ENCODE measurements around the gene GHR.

GHR gene

GRCh38 chr5:42641336-42642005 is 218.2 kb downstream of the GHR start:
- Histone ChIP-seq H3K4me1 (ENCODE audit: control insufficient read depth in 2 of 2, insufficient read depth in 1 of 2, low read depth in 1 of 2, low read length in 2 of 2) (no peaks in the 10 kb centered on the region), H3K36me3 (replicated peaks in 1 of 2; ENCODE audit: control insufficient read depth in 2 of 2, insufficient read depth in 2 of 2, low read length in 2 of 2) (no peaks in the 10 kb centered on the region), H3K4ac (ENCODE audit: low read length) (no peak overlapping the region), H4K91ac (ENCODE audit: low read depth, low read length, poor library complexity) (no peak overlapping the region), H3K4me2 (ENCODE audit: insufficient read depth, low read length, poor library complexity, severe bottlenecking) (no peak overlapping the region), H3K23ac (ENCODE audit: low read depth, low read length, poor library complexity) (no peak overlapping the region), H3K4me3 (ENCODE audit: low read length in 2 of 2) (no peak overlapping the region), H3K9me3 (replicated peaks in 1 of 2; ENCODE audit: control insufficient read depth in 2 of 2, insufficient read depth in 1 of 2, low read depth in 1 of 2, low read length in 2 of 2) (no peaks in the 10 kb centered on the region), H3K79me1 (ENCODE audit: low read depth, low read length) (no peaks in the 10 kb centered on the region), H3K9ac (ENCODE audit: low read depth, low read length, poor library complexity) (no peak overlapping the region), H4K8ac (ENCODE audit: low read depth, low read length) (no peak overlapping the region), H2BK12ac (ENCODE audit: low read length) (no peak overlapping the region), H2BK5ac (ENCODE audit: low read length) (no peak overlapping the region), H2AK5ac (ENCODE audit: low read depth, low read length) (no peak overlapping the region), H2BK15ac (ENCODE audit: low read length) (no peak overlapping the region), H2BK120ac (ENCODE audit: low read depth, low read length) (no peak overlapping the region), H3K14ac (ENCODE audit: low read length) (no peak overlapping the region), H2AFZ (ENCODE audit: low read length) (no peak overlapping the region), H3K18ac (ENCODE audit: low read length) (no peak overlapping the region), H3K27me3 (ENCODE audit: control insufficient read depth in 3 of 3, insufficient read depth in 3 of 3, low read depth in 1 of 3, low read length in 3 of 3) (no peaks in the 10 kb centered on the region), H3K27ac (replicated peaks; ENCODE audit: low read length) (no peak overlapping the region)
- WGBS, 2 donors (ENCODE audit: extremely low coverage in 2 of 2, insufficient read length in 2 of 2, insufficient replicate concordance in 1 of 2): no CpG with 5 or more reads among the region's 4 CpGs
- no peak for DNase-seq (ENCODE audit: low spot score)

- Histone ChIP-seq H3K36me3 (replicated peaks in 1 of 2; ENCODE audit: control insufficient read depth in 2 of 2, insufficient read depth in 2 of 2, low read length in 2 of 2) (no peaks in the 10 kb centered on the region), H2BK5ac (ENCODE audit: low read length) (no peak overlapping the region), H3K79me1 (ENCODE audit: low read depth, low read length) (no peaks in the 10 kb centered on the region), H2AFZ (ENCODE audit: low read length) (no peak overlapping the region), H2BK15ac (ENCODE audit: low read length) (no peak overlapping the region), H3K4me3 (ENCODE audit: low read length in 2 of 2) (no peak overlapping the region), H3K14ac (ENCODE audit: low read length) (no peak overlapping the region), H3K27me3 (ENCODE audit: control insufficient read depth in 3 of 3, insufficient read depth in 3 of 3, low read depth in 1 of 3, low read length in 3 of 3) (no peaks in the 10 kb centered on the region), H4K91ac (ENCODE audit: low read depth, low read length, poor library complexity) (no peak overlapping the region), H2BK12ac (ENCODE audit: low read length) (no peak overlapping the region), H3K4me1 (ENCODE audit: control insufficient read depth in 2 of 2, insufficient read depth in 1 of 2, low read depth in 1 of 2, low read length in 2 of 2) (no peaks in the 10 kb centered on the region), H2BK120ac (ENCODE audit: low read depth, low read length) (no peak overlapping the region), H4K8ac (ENCODE audit: low read depth, low read length) (no peak overlapping the region), H3K4ac (ENCODE audit: low read length) (no peak overlapping the region), H3K18ac (ENCODE audit: low read length) (no peak overlapping the region), H3K4me2 (ENCODE audit: insufficient read depth, low read length, poor library complexity, severe bottlenecking) (no peak overlapping the region), H3K23ac (ENCODE audit: low read depth, low read length, poor library complexity) (no peak overlapping the region), H2AK5ac (ENCODE audit: low read depth, low read length) (no peak overlapping the region), H3K9me3 (replicated peaks in 1 of 2; ENCODE audit: control insufficient read depth in 2 of 2, insufficient read depth in 1 of 2, low read depth in 1 of 2, low read length in 2 of 2) (no peaks in the 10 kb centered on the region), H3K27ac (replicated peaks; ENCODE audit: low read length) (no peak overlapping the region), H3K9ac (ENCODE audit: low read depth, low read length, poor library complexity) (no peak overlapping the region)
- no peak for DNase-seq (ENCODE audit: low spot score)
- WGBS, 2 donors (ENCODE audit: extremely low coverage in 2 of 2, insufficient read length in 2 of 2, insufficient replicate concordance in 1 of 2): no CpG with 5 or more reads among the region's 4 CpGs
Observed at GRCh38 chr5:42642006-42642405, 218.8 kb downstream of the GHR start.

- Histone ChIP-seq H3K36me3 (replicated peaks in 1 of 2; ENCODE audit: control insufficient read depth in 2 of 2, insufficient read depth in 2 of 2, low read length in 2 of 2) (no peaks in the 10 kb centered on the region), H3K27me3 (ENCODE audit: control insufficient read depth in 3 of 3, insufficient read depth in 3 of 3, low read depth in 1 of 3, low read length in 3 of 3) (no peaks in the 10 kb centered on the region), H3K4me3 (ENCODE audit: low read length in 2 of 2) (no peak overlapping the region), H4K91ac (ENCODE audit: low read depth, low read length, poor library complexity) (no peak overlapping the region), H2AFZ (ENCODE audit: low read length) (no peak overlapping the region), H2BK15ac (ENCODE audit: low read length) (no peak overlapping the region), H3K4ac (ENCODE audit: low read length) (no peak overlapping the region), H2AK5ac (ENCODE audit: low read depth, low read length) (no peak overlapping the region), H3K27ac (replicated peaks; ENCODE audit: low read length) (no peak overlapping the region), H3K18ac (ENCODE audit: low read length) (no peak overlapping the region), H3K4me1 (ENCODE audit: control insufficient read depth in 2 of 2, insufficient read depth in 1 of 2, low read depth in 1 of 2, low read length in 2 of 2) (no peaks in the 10 kb centered on the region), H2BK5ac (ENCODE audit: low read length) (no peak overlapping the region), H4K8ac (ENCODE audit: low read depth, low read length) (no peak overlapping the region), H3K4me2 (ENCODE audit: insufficient read depth, low read length, poor library complexity, severe bottlenecking) (no peak overlapping the region), H3K79me1 (ENCODE audit: low read depth, low read length) (no peaks in the 10 kb centered on the region), H3K23ac (ENCODE audit: low read depth, low read length, poor library complexity) (no peak overlapping the region), H3K9ac (ENCODE audit: low read depth, low read length, poor library complexity) (no peak overlapping the region), H3K14ac (ENCODE audit: low read length) (no peak overlapping the region), H2BK120ac (ENCODE audit: low read depth, low read length) (no peak overlapping the region), H3K9me3 (replicated peaks in 1 of 2; ENCODE audit: control insufficient read depth in 2 of 2, insufficient read depth in 1 of 2, low read depth in 1 of 2, low read length in 2 of 2) (no peaks in the 10 kb centered on the region), H2BK12ac (ENCODE audit: low read length) (no peak overlapping the region)
- WGBS, 2 donors (ENCODE audit: extremely low coverage in 2 of 2, insufficient read length in 2 of 2, insufficient replicate concordance in 1 of 2): no CpG with 5 or more reads among the region's 1 CpG
- no peak for DNase-seq (ENCODE audit: low spot score)
Observed at GRCh38 chr5:42643360-42643759, 220.1 kb downstream of the GHR start.

GRCh38 chr5:42645138-42645537 is 221.9 kb downstream of the GHR start:
- Histone ChIP-seq H3K4me1 (ENCODE audit: control insufficient read depth in 2 of 2, insufficient read depth in 1 of 2, low read depth in 1 of 2, low read length in 2 of 2) (no peaks in the 10 kb centered on the region), H2AK5ac (ENCODE audit: low read depth, low read length) (no peak overlapping the region), H4K91ac (ENCODE audit: low read depth, low read length, poor library complexity) (no peak overlapping the region), H3K79me1 (ENCODE audit: low read depth, low read length) (no peaks in the 10 kb centered on the region), H2BK5ac (ENCODE audit: low read length) (no peak overlapping the region), H3K36me3 (replicated peaks in 1 of 2; ENCODE audit: control insufficient read depth in 2 of 2, insufficient read depth in 2 of 2, low read length in 2 of 2) (no peaks in the 10 kb centered on the region), H2BK15ac (ENCODE audit: low read length) (no peak overlapping the region), H2BK12ac (ENCODE audit: low read length) (no peak overlapping the region), H3K4me3 (ENCODE audit: low read length in 2 of 2) (no peak overlapping the region), H3K27me3 (ENCODE audit: control insufficient read depth in 3 of 3, insufficient read depth in 3 of 3, low read depth in 1 of 3, low read length in 3 of 3) (no peaks in the 10 kb centered on the region), H3K27ac (replicated peaks; ENCODE audit: low read length) (no peak overlapping the region), H2BK120ac (ENCODE audit: low read depth, low read length) (no peak overlapping the region), H3K23ac (ENCODE audit: low read depth, low read length, poor library complexity) (no peak overlapping the region), H4K8ac (ENCODE audit: low read depth, low read length) (no peak overlapping the region), H3K4ac (ENCODE audit: low read length) (no peak overlapping the region), H2AFZ (ENCODE audit: low read length) (no peak overlapping the region), H3K4me2 (ENCODE audit: insufficient read depth, low read length, poor library complexity, severe bottlenecking) (no peak overlapping the region), H3K9me3 (replicated peaks in 1 of 2; ENCODE audit: control insufficient read depth in 2 of 2, insufficient read depth in 1 of 2, low read depth in 1 of 2, low read length in 2 of 2) (no peaks in the 10 kb centered on the region), H3K9ac (ENCODE audit: low read depth, low read length, poor library complexity) (no peak overlapping the region), H3K18ac (ENCODE audit: low read length) (no peak overlapping the region), H3K14ac (ENCODE audit: low read length) (no peak overlapping the region)
- no CpG with 5 or more reads among the region's 2 CpGs for WGBS, 2 donors (ENCODE audit: extremely low coverage in 2 of 2, insufficient read length in 2 of 2, insufficient replicate concordance in 1 of 2)
- no peak for DNase-seq (ENCODE audit: low spot score)
